Stimulated activated CD4-positive, alpha-beta T cell treated with anti-CD3 and anti-CD28 coated beads, Interleukin-4, amount 100 ng/mL, for 48 hours (primary cell): ENCODE results near the gene DIS3L.
"Not testable (repeated sequence)": the region's sequence is repeated elsewhere in the genome, so short reads cannot be mapped to it uniquely, and the experiment has no call there.

Source experiments
- DNase-seq, 2 donors: peaks; one replicate each; pipeline ENCODE4 v3.0.0-alpha.2; 2020; ENCODE audit warnings: low read depth in 2 of 2

DIS3L gene

DNA sequence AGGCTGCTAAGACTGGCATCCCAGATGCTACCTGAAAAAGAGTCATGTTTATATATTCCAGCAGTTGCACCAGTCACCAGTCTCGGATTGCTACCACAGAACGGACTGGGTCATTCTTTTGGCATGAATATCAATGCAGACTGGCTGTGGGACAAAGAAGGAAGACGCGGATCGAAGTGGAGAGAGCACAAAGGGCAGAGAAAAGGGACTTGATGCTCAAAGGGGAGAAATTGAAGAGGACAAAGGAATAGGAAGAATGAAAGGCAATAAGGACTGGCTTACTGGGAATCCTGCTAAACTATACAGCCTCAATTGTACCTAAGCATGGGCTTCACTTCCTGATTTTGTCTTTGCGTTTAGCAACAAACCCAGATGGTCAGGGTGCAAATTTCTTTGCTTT lies 15.3 kb upstream of the DIS3L start:
- DNase-seq: no peak

DNA sequence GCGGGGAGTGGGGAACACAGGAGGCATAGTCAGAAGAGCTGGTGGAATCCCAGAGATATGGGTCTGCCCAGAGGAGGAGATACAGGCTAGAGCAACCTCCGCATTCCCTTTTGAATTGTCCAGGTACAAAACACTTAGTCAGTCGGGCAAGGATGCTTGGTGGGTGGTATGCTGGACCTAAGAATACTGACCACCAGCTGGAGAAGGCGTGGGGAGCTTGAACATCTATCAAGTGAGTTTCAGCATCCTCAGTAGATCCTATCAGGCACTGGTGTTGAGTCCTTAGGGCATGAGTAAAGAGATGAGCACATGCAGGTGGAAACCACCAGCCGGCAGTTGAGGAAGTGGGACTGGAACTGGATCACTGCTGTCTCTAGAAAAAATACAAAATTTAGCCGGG lies 14.7 kb upstream of the DIS3L start:
- no peak for DNase-seq

DNA sequence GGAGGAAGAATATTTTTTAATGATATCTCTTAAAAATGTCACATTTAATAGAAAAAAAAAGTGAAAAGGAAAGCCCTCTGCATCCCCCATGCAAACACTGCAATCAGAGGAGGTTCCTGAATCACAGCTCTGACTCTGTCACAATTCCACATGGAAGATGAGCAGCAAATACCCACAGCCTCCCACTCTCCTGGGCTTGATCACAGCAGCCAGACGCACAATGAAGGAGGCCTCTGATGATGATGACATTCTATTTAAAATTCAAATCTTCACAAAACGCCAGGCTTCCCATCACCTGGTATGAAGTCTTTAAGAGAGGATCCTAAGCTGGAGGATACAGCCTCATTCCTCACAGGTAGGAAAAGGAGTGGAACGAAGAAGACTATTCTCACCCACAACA lies 9.1 kb upstream of the DIS3L start:
- DNase-seq: no peak

- DNase-seq: no peak
These were observed 7.7 kb upstream of the DIS3L start for GRCh38 chr15:66285533-66286280.

DNA sequence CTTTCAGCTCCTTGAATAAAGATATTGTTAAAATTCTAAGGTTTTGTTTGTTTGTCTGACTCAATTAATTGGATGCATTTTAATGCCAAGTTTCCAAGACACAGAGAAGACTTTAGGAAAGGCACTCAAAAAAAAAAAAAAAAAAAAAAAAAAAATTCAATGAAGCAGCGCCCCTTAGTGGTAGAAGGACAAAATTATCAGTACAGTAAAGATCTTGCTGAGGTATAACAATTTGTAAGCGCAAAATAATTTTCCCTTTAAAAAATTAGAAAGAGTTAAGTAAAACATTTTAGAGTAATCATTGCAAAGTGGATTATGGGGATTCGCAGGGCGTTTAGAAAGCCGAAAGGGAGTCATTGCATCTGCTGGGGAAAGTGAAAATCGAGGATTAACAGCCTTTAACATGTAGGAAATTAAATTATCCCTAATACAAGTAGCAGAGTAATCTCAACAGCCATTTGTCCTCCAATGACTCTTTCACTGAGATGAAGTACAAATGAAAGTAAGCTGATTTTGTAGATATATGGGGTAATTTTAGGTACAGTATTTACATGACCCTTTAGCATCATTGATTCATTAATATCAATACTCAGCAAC lies 5.8 kb upstream of the DIS3L start:
- no peak for DNase-seq

DNA sequence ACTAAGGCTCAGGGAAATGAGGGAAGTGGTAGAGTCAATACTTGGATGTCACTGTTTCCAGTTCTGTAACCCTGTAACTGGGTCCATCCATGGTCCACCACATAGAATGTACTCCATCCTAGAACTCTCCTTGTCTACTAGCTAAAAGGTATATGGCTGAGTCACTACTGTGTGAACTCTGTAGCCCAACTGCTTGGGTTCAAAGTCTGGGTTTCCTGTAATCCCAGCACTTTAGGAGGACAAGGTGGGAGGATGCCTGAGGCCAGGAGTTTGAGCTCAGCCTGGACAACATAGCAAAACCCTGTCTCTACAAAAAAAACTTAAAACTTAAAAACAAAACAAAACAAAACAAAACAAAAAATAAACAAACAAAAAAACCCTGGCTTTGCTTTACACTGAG lies 5.3 kb upstream of the DIS3L start:
- no peak for DNase-seq

GRCh38 chr15:66288551-66289185 lies 4.7 kb upstream of the DIS3L start:
- no peak for DNase-seq

GRCh38 chr15:66290007-66290406 lies 3.4 kb upstream of the DIS3L start:
- DNase-seq: no peak

DNA sequence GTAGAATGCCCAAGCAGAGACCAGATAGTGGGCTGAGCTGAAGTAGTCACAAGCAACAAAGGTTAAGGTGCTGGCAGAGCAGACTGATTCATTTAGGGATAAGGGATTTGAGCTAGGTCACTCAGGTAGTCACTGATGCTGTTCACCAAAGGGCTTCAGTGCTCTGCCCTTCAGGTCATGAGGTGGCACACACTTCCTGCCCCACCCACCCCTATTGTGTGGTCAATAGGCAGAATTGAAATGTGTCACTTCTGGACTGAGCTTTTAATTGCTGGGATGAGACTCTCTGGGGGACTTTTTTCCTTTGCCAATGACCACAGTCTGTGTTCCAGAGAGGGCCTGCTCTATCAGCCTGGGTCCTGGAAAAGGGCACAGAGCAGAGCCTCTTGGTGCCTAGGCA lies 2.9 kb upstream of the DIS3L start:
- DNase-seq: no peak

DNA sequence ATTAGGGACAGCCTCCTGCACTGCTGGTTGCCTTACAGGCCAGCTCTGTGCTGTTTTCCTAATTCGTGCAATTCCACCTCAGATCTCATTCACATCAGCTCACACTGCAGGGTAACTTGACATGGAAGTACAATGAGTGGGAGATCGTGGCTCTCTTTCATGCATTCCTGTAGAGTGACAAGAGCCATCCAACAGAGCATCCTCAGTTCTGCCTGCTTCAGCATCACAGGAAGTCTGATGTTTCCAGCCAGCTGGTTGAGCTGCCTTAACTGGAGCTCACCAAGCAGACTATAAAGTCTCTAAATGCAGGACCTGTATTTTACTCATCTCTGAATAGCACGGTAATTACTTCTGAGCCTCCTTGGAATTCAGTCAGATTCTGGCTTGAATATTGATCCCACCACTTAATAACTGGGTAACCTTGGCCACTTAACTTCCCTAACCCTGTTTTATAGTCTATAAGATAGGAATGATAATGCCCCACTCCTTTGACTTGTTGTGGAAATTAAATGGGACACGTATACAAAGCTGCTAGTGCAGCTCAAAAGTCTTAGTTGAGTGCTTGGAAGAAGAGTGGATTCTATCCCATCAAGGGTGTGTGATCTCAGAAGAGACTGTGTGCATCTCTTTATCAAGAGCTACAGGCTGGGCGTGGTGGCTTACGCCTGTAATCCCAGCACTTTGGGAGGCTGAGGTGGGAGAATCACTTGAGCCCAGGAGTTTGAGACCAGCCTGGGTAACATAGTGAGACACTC lies 1.4 kb upstream of the DIS3L start:
- no peak for DNase-seq

DNA sequence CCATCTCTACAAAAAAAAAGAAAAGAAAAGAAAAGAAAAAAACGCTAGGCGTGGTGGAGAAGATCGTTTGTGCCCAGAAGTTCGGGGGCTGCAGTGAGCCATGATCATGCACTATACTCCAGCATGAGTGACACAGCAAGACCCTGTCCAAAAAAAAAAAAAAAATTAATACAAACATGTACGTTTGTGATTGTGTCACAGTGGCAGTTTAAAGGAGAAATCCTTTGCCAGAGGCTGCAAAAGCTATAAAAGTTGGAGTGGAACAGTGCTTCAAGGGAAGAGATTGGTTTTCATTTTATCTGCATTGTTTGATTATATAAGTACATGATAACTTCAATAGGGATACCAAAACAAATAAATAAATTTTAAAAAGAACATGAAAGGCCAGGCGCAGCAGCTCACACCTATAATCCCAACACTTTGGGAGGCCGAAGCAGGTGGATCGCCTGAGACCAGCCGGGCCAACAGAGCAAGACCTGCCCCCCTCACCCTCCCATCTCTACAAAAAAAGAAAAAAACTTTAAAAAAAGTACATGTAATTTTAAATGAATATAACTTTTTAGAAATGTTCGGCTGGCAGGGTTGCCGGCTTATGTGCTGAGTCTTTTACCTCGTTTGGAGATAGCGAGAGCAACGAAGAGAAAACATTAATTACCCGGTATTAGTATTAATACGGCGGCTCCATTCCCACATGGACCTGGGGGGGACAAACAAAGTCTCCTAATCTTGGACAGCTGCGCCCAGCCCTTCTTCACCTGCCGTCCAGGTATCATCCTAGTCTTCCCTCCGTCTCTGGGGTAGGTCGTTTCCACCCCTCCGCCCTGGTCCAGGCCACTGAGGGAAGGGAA lies 573 bp upstream of the DIS3L start:
- no peak for DNase-seq

DNA sequence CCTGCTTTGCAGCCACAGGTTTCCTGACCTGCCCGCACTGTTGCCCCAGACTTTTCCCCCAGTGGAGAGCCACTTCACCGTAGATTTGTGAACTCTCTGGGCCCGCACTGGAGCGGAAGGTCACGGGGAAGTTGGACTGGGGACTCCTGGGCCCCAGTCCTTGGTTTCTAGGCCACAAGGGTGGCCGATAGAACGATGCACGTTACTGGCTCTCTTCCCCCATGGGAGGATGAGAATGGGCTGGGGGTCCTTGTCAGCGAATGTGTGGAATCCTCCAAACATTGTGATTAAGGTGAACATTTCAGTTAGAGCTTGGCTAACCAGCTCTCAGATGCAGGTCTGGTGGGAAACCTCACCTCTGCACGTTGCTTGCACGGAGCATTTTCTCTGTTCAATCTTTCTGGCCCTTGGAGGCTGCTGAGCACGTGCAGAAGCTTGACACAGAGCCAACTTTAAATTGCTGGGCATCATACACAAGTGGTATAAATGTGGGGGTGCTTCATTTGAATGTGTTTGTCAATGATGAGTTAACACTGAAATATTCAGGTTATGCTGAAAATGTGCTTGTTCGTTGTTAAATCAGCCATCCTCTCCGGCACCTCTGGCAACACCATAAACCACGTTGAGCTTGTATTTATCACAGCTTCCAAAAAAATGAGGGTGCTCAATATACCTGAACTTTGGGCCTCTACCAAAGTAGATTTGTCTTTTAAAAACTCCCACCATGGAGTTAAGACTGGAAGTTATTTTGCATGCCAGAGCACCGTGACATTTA lies 976 bp downstream of the DIS3L start:
- DNase-seq: peak; percentile 6 to 8

GRCh38 chr15:66294932-66295235 lies 1.5 kb downstream of the DIS3L start:
- DNase-seq: no peak

DNA sequence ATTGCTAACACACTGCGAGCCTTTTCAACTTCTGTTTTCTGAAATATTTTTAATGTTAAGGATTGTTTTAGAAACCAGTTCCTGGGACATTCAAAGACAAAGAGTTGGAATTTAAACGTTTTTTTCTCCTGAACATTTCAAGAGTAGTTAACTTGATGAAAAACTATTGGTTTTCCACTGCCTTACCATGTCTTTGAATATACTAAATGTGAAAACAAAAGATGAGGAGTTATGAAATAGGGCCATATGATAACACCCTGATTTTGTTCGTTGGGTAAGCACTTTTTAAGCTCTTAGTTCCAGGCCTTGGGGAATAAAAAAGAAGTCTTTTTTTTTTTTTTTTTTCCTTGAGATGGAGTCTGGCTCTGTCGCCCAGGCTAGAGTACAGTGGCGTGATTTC lies 2.8 kb downstream of the DIS3L start:
- DNase-seq: no peak

DNA sequence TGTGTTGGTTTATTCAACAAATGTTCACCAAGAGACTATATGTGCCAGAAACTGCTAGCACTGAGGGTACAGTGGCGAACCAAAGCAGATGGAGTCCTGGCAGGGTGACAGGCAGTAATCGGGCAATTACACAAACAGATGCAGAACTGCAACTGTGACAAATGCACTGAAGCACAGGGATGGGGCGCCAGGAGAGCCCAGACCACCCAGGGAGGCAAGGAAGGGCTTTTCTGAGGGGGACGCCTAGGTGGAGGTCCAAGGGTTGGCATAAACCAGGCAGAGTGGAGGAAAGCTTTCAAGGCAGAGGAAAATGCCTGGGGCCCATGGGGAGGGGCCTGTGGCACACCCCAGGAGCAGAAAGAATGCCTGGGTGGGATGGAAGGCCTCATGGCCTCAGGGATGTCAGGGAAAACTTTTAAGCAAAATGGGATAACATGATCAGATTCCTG lies 5.5 kb downstream of the DIS3L start:
- no peak for DNase-seq

GRCh38 chr15:66302489-66303278 lies 9.3 kb downstream of the DIS3L start:
- no peak for DNase-seq

DNA sequence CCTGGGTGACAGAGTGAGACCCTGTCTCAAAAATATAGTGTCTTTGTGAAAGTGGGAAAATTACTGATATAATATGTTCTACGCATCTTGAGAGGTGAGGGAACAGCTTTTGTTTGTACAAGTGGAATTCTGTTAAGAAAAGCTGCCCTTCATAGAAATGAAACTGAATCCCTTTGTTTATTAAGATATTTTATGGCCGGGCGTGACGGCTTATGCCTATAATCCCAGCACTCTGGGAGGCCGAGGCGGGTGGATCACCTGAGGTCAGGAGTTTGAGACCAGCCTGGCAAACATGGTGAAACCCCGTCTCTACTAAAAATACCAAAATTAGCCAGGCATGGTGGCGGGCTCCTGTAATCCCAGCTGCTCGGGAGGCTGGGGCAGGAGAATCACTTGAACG lies 11.1 kb downstream of the DIS3L start:
- not testable (repeated sequence) for DNase-seq

GRCh38 chr15:66306381-66306780 lies 13.0 kb downstream of the DIS3L start:
- DNase-seq: no peak

DNA sequence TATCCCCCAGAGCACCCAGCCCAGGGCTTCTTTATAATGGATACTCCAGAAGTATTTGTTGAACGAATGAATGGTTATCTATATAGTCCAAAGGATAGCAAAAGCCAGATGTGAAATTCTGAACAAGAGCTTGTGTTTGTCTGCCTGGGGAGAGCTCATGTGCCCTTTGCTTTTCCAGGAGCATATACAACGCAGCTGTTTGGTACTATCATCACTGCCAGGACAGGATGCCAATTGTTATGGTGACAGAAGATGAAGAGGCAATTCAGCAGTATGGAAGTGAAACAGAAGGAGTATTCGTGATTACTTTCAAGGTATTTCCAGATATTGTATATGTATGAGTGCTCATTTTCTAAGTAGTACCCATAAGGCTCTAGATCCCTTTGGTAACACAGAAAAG lies 15.2 kb downstream of the DIS3L start:
- DNase-seq: no peak

DNA sequence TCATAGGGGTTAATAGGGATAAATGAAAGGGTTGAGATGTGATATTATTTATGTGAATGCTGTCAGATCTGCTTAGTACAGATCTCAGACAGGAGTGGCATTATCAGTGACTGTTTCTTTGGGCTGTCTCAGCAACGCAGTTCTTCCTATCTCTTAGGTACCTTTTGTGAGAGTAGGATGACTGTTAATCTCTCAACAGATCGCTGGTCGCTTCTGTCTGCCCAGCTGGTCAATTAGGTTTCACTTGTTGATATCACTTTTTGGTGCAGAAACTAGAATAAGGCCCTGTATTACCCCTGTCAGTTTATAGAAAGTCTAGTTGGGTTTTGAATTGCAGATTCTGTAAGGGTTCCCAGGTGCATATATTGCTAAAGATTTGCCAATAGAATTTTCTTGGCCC lies 16.5 kb downstream of the DIS3L start:
- no peak for DNase-seq
